ENCODE data around the gene FAF2. TPM values are rescaled to one million over a fixed set of nuclear protein-coding genes. Genes with fewer than 3 reads are reported as not detected.

Gene FAF2
- total and polyA plus RNA-seq, 5 donors: 9.7 to 25.2 (median 18.3) TPM

GRCh38 chr5:176508603-176509002 lies 60.4 kb downstream of the FAF2 start:
- Histone ChIP-seq H3K4me1 (ENCODE audit: control insufficient read depth, insufficient read depth, low read length) (no peaks in the 10 kb centered on the region), H3K27me3 (ENCODE audit: control insufficient read depth, insufficient read depth) (no peaks in the 10 kb centered on the region), H3K9me3 (ENCODE audit: control insufficient read depth, low read length) (no peaks in the 10 kb centered on the region), H3K27ac (ENCODE audit: low read length) (no peak overlapping the region), H3K4me3 (ENCODE audit: low read length) (no peak overlapping the region)
- intact Hi-C loops (cut with DNase I): no loop called here
- ATAC-seq (no peak), DNase-seq (no peak)
- WGBS: 64% methylated on average over 4 of the region's 4 CpGs

DNA sequence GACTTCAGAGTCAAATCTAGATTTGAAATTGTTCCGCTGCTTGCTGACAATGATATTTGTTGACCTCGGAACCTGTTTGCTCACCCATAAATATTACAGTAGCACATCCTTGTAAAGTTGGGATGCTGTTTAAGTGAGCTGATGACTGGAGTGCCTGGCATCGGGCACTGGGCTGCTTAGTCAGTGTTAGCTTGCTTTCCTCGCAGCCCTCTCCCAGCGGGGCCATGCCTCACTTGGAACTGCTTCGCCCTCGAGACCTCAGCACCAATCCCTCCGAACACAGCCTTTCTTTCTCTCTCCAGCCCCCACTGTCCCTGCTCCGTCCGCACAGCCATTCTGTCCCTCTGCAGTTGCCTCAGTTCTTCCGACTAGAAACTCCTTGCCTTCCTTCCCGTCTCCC lies 65.6 kb downstream of the FAF2 start:
- H3K9me3 ChIP-seq (ENCODE audit: control insufficient read depth, low read length): no peaks in the 10 kb centered on the region
- intact Hi-C loops (cut with DNase I): no loop called here
- DNase-seq: no peak
- H3K27me3 ChIP-seq (ENCODE audit: control insufficient read depth, insufficient read depth): no peaks in the 10 kb centered on the region
- no peak overlapping the region for H3K27ac ChIP-seq (ENCODE audit: low read length)
- H3K4me3 ChIP-seq (ENCODE audit: low read length): no peak overlapping the region
- WGBS: 87% methylated on average over 12 of the region's 12 CpGs
- ATAC-seq: no peak
- no peaks in the 10 kb centered on the region for H3K4me1 ChIP-seq (ENCODE audit: control insufficient read depth, insufficient read depth, low read length)

- 67% methylated on average over 11 of the region's 11 CpGs for WGBS
- intact Hi-C loops (cut with DNase I): no loop called here
- DNase-seq: no peak
- Histone ChIP-seq H3K4me3 (ENCODE audit: low read length) (no peak overlapping the region), H3K9me3 (ENCODE audit: control insufficient read depth, low read length) (no peaks in the 10 kb centered on the region), H3K27me3 (ENCODE audit: control insufficient read depth, insufficient read depth) (no peaks in the 10 kb centered on the region), H3K27ac (ENCODE audit: low read length) (no peak overlapping the region), H3K4me1 (ENCODE audit: control insufficient read depth, insufficient read depth, low read length) (no peaks in the 10 kb centered on the region)
- no peak for ATAC-seq
Observed at GRCh38 chr5:176514244-176514950, 66.2 kb downstream of the FAF2 start.

DNA sequence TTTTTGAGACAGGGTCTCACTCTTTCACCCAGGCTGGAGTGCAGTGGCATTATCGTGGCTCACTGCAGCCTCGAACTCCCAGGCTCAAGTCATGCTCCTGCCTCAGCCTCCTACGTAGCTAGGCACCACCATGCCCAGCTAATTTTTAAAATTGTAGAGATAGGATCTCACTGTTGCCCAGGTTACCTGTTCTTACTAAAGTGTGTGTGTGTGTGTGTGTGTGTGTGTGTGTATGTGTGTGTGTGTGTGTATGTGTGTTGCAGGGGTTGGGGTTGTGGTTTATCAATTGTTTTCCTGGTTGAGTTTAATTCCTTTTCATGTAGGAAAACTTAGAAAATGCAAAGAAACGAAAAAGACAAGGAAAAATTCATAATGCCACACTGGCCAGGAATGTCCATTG lies 67.2 kb downstream of the FAF2 start:
- Histone ChIP-seq H3K27me3 (ENCODE audit: control insufficient read depth, insufficient read depth) (no peaks in the 10 kb centered on the region), H3K4me1 (ENCODE audit: control insufficient read depth, insufficient read depth, low read length) (no peaks in the 10 kb centered on the region), H3K9me3 (ENCODE audit: control insufficient read depth, low read length) (no peaks in the 10 kb centered on the region), H3K27ac (ENCODE audit: low read length) (no peak overlapping the region), H3K4me3 (ENCODE audit: low read length) (no peak overlapping the region)
- DNase-seq: no peak
- ATAC-seq: no peak
- 82% methylated on average over 4 of the region's 4 CpGs for WGBS
- intact Hi-C loops (cut with DNase I): no loop called here

DNA sequence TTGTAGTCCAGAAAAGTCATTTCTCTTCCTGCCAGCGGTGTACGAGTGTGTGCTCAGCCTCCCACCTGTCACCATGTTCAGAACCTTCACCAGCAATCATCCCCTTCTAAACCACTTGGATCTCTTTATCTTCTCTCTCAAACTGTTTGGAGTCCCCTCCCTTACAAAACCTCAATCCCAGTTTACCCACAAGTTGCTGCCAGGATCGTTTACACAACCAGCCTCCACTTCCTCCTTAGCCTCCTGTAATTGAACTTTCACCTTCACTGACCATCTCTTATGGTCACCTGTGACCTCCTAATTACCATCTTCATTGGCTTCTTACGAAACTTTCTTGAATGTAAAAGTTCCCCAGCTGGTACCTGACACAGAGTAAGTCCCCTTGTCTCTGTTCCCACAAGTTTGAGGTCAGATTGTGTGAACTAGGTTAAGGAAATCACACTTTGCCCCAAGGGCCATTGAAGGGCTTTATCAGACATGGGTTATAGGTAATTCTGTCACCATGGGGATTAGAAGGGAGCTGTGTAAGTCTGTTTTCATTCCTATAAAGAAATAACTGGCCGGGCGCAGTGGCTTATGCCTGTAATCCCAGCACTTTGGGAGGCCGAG lies 69.0 kb downstream of the FAF2 start:
- H3K27ac ChIP-seq (ENCODE audit: low read length): no peak overlapping the region
- no peaks in the 10 kb centered on the region for H3K27me3 ChIP-seq (ENCODE audit: control insufficient read depth, insufficient read depth)
- intact Hi-C loops (cut with DNase I): no loop called here
- H3K4me3 ChIP-seq (ENCODE audit: low read length): no peak overlapping the region
- ATAC-seq: no peak
- no peaks in the 10 kb centered on the region for H3K9me3 ChIP-seq (ENCODE audit: control insufficient read depth, low read length)
- DNase-seq: no peak
- 68% methylated on average over 7 of the region's 7 CpGs for WGBS
- H3K4me1 ChIP-seq (ENCODE audit: control insufficient read depth, insufficient read depth, low read length): no peaks in the 10 kb centered on the region

DNA sequence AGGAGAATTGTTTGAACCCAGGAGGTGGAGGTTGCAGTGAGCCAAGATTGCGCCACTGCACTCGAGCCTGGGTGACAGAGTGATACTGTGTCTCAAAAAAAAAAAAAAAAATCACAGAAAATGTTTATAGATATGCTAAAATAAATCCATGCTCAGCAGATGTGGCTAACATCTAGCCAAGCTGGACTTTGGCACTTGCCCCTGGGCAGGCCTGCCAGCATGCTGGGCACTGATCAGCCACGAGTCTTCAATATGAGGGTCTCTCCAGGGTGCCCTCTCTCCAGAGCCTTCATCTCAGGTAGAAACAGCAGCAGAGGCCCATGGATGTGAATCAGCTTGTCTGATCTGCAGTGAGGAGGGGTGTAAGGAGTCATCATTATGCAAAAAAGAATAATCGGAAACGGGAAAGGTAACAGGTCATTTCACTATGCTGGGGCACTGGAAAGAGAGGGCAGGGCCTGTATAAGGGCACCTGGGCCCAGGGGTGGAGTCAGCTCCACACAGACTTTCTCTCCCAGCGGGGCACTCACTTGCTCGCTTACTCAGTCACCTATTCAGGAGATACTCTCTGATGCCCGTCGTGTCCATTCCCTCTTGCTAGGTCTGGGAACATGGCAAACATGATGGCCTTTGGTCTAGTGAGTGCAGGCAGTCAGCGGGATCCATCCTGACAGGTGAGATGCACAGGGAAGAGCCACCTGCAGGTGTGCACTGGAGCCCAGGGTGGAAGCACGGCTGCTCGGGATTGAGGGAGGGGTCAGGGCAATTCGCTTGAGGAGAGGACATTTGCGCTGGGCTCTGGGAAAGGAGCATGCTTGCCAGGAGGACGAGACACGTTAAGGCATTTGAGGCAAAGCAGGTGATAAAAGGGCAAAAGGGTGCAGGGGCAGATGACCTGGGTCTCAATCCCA lies 71.9 kb downstream of the FAF2 start:
- intact Hi-C loops (cut with DNase I): no loop called here

DNA sequence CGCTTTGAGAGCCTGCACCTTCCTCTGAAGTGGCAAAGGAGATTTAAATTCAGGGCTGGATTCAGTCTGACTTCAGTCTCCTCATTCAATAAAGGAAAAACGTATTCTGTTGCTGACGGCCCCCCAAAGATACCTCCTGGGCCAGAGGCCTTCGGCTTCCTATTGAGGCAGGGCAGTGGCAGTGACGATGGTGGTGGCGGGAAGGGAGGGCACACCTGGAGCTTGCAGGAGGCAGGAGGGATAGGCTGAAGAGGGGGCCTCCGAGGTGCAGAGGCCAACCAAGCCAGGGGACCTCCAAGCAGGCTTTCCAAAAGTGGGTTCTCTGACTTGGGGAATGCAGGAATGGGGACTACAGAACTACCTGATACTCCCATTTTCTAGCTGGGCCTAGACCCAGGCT lies 73.1 kb downstream of the FAF2 start:
- ATAC-seq: peak in 1 of 2 donors; percentile 14
- no peaks in the 10 kb centered on the region for H3K9me3 ChIP-seq (ENCODE audit: control insufficient read depth, low read length)
- 78% methylated on average over 7 of the region's 7 CpGs for WGBS
- no peak overlapping the region for H3K27ac ChIP-seq (ENCODE audit: low read length)
- H3K27me3 ChIP-seq (ENCODE audit: control insufficient read depth, insufficient read depth): no peaks in the 10 kb centered on the region
- intact Hi-C loops (cut with DNase I): no loop called here
- no peaks in the 10 kb centered on the region for H3K4me1 ChIP-seq (ENCODE audit: control insufficient read depth, insufficient read depth, low read length)
- H3K4me3 ChIP-seq (ENCODE audit: low read length): no peak overlapping the region
- no peak for DNase-seq

More for the DNA sequence above, 71.9 kb downstream of the FAF2 start:
- DNase-seq: no peak
- WGBS: 73% methylated on average over 16 of the region's 16 CpGs
- Histone ChIP-seq H3K27ac (ENCODE audit: low read length) (no peak overlapping the region), H3K27me3 (ENCODE audit: control insufficient read depth, insufficient read depth) (no peaks in the 10 kb centered on the region), H3K4me1 (ENCODE audit: control insufficient read depth, insufficient read depth, low read length) (no peaks in the 10 kb centered on the region), H3K4me3 (ENCODE audit: low read length) (no peak overlapping the region), H3K9me3 (ENCODE audit: control insufficient read depth, low read length) (no peaks in the 10 kb centered on the region)
- ATAC-seq: no peak

GRCh38 chr5:176521699-176522263 lies 73.6 kb downstream of the FAF2 start:
- Histone ChIP-seq H3K4me3 (ENCODE audit: low read length) (no peak overlapping the region), H3K27me3 (ENCODE audit: control insufficient read depth, insufficient read depth) (no peaks in the 10 kb centered on the region), H3K27ac (ENCODE audit: low read length) (no peak overlapping the region), H3K9me3 (ENCODE audit: control insufficient read depth, low read length) (no peaks in the 10 kb centered on the region), H3K4me1 (ENCODE audit: control insufficient read depth, insufficient read depth, low read length) (no peaks in the 10 kb centered on the region)
- no peak for DNase-seq
- intact Hi-C loops (cut with DNase I): no loop called here
- no peak for ATAC-seq
- 66% methylated on average over 10 of the region's 10 CpGs for WGBS

DNA sequence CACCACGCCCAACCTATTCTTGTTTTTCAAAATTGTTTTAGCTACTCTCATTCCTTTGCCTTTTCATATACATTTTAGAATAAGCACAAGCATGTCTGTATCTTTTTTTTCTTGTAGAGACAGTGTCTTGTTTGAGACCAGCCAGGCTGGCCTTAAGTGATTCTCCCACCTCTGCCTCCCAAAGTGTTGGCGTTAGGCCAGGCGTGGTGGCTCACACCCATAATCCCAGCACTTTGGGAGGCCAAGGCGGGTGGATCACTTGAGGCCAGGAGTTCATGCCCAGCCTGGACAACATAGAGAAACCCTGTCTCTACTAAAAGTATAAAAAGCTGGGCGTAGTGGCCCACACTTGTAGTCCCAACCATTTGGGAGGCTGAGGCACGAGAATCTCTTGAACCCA lies 76.0 kb downstream of the FAF2 start:
- no peak for DNase-seq
- Histone ChIP-seq H3K9me3 (ENCODE audit: control insufficient read depth, low read length) (no peaks in the 10 kb centered on the region), H3K27ac (ENCODE audit: low read length) (no peak overlapping the region), H3K27me3 (ENCODE audit: control insufficient read depth, insufficient read depth) (no peaks in the 10 kb centered on the region), H3K4me3 (ENCODE audit: low read length) (no peak overlapping the region), H3K4me1 (ENCODE audit: control insufficient read depth, insufficient read depth, low read length) (no peaks in the 10 kb centered on the region)
- 94% methylated on average over 6 of the region's 6 CpGs for WGBS
- ATAC-seq: no peak
- intact Hi-C loops (cut with DNase I): no loop called here

GRCh38 chr5:176524987-176525386 lies 76.8 kb downstream of the FAF2 start:
- WGBS: 90% methylated on average over 15 of the region's 15 CpGs
- H3K27ac ChIP-seq (ENCODE audit: low read length): no peak overlapping the region
- no peak overlapping the region for H3K4me3 ChIP-seq (ENCODE audit: low read length)
- DNase-seq (no peak), ATAC-seq (no peak)
- intact Hi-C loops (cut with DNase I): no loop called here
- H3K4me1 ChIP-seq (ENCODE audit: control insufficient read depth, insufficient read depth, low read length): no peaks in the 10 kb centered on the region
- H3K27me3 ChIP-seq (ENCODE audit: control insufficient read depth, insufficient read depth): no peaks in the 10 kb centered on the region
- no peaks in the 10 kb centered on the region for H3K9me3 ChIP-seq (ENCODE audit: control insufficient read depth, low read length)

DNA sequence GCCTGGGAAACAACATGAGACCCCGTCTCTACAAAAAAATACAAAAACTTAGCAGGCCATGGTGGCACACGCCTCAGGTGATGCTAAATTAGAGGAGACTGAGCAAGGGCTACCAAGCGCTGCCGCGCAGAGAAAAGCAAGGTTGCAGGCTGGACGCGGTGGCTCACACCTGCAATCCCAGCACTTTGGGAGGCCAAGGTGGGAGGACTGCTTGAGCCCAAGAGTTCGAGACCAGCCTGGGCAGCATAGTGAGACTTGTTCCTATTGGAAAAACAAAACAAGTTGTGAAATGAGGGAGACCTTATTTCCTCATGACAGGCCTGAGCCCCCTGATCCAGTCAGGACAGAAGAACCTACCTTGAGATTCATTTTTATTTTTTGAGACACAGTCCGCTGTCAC lies 77.5 kb downstream of the FAF2 start:
- Histone ChIP-seq H3K4me1 (ENCODE audit: control insufficient read depth, insufficient read depth, low read length) (no peaks in the 10 kb centered on the region), H3K9me3 (ENCODE audit: control insufficient read depth, low read length) (no peaks in the 10 kb centered on the region), H3K27me3 (ENCODE audit: control insufficient read depth, insufficient read depth) (no peaks in the 10 kb centered on the region), H3K27ac (ENCODE audit: low read length) (no peak overlapping the region), H3K4me3 (ENCODE audit: low read length) (no peak overlapping the region)
- ATAC-seq (no peak), DNase-seq (peak in 1 of 3 donors; percentile 29)
- WGBS: 97% methylated on average over 9 of the region's 9 CpGs
- intact Hi-C loops (cut with DNase I): no loop called here
